GM19467 (cell line): ENCODE data around the gene MLH3.
A peak's percentile ranks its signal among the peaks of the same experiment; 100 is the strongest.
"Not testable (repeated sequence)": the region's sequence is repeated elsewhere in the genome, so short reads cannot be mapped to it uniquely, and the experiment has no call there.

ENCODE experiments used
- ATAC-seq: cut with Tn5 transposase; IDR thresholded peaks from one replicate; pipeline ENCODE4 v1.9.1; 2021; ENCODE audit warnings: mild to moderate bottlenecking, moderate library complexity; ENCODE audit not compliant: unreplicated experiment

MLH3 gene

GRCh38 chr14:75067765-75068164, 16.5 kb upstream of the MLH3 start:
- not testable (repeated sequence) for ATAC-seq

- ATAC-seq: no peak
Observed at GRCh38 chr14:75067212-75067611, 15.9 kb upstream of the MLH3 start.

DNA sequence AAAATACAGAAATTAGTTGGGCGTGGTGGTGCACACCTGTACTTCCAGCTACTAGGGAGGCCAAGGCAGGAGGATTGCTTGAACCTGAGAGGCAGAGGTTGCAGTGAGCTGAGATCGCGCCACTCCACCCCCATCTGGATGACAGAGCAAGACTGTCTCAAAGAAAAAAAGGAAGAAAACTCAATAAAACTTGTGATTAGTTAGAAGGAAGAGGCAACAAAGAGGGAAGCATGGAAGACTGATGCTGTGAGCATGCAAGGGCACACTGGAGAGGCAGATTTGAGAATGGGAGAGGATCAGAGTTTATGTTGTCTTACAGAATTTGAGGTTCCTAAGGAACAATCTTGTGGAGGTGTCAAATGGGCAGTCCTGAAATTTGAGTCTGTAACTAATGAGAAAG, 15.4 kb upstream of the MLH3 start:
- no peak for ATAC-seq

GRCh38 chr14:75064205-75064567, 12.9 kb upstream of the MLH3 start:
- ATAC-seq: no peak

GRCh38 chr14:75063491-75064204, 12.4 kb upstream of the MLH3 start, which contains the start of gene ACYP1:
Gene ACYP1, minus strand, starts transcription at chr14:75064024. Its CDS starts 471 bp downstream, at chr14:75063553.
- ATAC-seq: peak; percentile 85

GRCh38 chr14:75063013-75063412, 11.7 kb upstream of the MLH3 start:
- no peak for ATAC-seq

GRCh38 chr14:75060420-75060819, 9.2 kb upstream of the MLH3 start:
- no peak for ATAC-seq

DNA sequence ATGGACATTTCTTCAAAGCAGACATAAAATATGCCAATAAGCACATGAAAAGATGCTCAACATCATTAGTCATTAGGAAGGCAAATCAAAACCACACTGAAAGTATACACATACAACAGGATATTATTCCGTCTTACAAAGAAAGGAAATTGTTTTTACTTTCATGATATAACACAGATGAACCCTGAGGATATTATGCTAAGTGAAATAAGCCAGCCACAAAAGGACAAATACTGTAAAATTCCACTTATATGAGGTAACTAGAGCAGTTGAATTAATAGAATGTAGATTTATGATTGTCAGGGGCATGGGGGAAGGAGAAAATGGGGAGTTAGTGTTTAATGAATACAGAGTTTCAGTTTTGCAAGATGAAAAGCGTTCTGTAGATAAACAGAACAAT, 8.4 kb upstream of the MLH3 start:
- no peak for ATAC-seq

- no peak for ATAC-seq
Observed at GRCh38 chr14:75054421-75054820, 3.2 kb upstream of the MLH3 start.

GRCh38 chr14:75053396-75054291, 2.4 kb upstream of the MLH3 start:
- no peak for ATAC-seq

DNA sequence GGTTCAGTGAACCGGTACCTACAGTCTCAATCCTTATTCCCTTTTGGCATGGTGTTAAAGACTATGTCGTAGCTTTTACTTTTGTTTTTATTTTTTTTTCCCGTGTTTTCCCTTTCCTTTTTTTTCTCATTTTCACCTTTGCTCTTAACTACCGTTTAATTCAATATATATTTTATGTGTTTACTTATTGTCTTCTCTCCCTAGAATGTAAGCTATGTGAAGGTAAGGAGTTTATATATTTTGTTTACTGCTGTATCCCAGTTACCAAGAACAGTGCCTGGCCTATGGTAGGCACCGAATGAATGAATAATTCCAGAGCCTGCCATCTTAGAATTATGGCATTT, 261 bp upstream of the MLH3 start:
- no peak for ATAC-seq

GRCh38 chr14:75049731-75050201, 1.5 kb downstream of the MLH3 start:
- no peak for ATAC-seq

DNA sequence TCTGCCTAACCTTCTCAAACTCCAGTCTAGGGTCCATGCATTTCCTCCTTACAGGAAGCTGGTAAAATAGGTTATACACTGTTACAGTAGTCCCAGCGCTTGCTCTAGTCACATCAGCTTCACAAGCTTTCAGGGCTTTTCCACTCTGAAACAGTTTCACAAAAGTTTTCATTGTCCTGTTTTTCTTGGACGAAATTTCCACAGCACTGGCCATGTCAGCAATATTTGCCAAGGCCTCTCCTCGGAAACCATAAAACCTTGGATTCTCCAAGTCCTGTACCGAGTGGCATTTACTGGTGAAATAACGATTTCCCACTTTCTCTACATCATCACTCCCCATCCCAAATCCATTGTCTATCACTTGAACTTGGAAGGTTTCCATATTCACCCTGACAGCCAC, 2.1 kb downstream of the MLH3 start:
- ATAC-seq: no peak

GRCh38 chr14:75048101-75048500, 3.2 kb downstream of the MLH3 start:
- no peak for ATAC-seq

DNA sequence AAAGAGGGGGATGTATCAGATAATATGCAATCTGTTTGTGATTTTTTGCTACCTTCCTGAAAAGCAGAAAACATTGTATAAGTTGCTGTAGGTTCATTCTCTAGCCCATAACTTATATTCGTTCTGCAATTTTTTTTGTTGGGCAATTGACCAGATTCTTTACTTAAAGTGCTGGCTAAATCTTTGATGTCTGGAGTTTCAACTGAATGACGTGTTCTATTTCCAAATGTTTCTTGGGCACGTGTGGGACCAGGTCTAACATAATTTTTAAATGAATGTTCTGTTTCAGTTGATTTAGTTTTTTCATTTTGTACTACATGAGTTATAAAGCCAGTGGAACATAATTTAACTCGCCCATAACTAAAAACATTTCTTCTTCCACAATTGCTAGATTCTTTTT, 3.8 kb downstream of the MLH3 start:
- no peak for ATAC-seq

- no peak for ATAC-seq
Observed at GRCh38 chr14:75046899-75047298, 4.4 kb downstream of the MLH3 start.

GRCh38 chr14:75046275-75046674, 5.0 kb downstream of the MLH3 start:
- ATAC-seq: no peak

DNA sequence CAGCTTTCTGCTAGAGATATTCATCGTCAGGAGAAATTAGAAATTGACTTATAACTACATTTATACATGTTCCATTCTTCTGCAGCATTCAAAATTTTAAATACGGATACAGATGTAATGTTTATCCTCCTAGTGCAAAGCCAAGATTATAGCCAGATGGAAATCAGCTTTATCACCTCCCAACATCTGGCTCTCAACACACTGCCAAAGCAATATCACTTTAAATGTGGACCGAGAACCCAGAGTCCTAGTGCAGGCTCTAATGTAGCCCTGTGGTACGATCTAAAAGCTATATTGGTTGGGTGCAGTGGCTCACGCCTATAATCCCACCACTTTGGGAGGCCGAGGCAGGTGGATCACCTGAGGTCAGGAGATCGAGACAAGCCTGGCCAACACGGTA, 6.5 kb downstream of the MLH3 start:
- ATAC-seq: no peak

- no peak for ATAC-seq
Observed at GRCh38 chr14:75044322-75044721, 6.9 kb downstream of the MLH3 start.

- ATAC-seq: no peak
Observed at GRCh38 chr14:75042035-75042434, 9.2 kb downstream of the MLH3 start.

DNA sequence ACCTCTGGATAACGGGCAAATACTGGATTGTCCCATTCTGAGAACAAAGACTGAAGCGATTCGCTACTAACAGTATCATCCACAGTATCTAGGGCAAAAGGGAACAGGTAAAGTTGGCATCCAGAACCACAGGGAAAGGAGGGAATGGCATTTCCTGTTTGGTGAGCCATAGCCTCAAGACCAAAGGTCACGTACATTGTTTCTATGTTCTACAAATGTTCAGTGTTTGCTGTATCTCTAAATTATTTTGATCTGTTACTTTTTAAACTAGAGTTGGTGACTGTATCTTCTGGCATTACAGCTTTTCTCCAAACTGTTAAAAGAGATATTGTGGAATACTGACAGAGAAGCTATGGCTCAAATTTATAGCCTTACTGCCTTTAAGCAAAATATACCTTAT, 9.7 kb downstream of the MLH3 start:
- ATAC-seq: no peak

- ATAC-seq: no peak
Observed at GRCh38 chr14:75040959-75041358, 10.3 kb downstream of the MLH3 start.
